Fibroblast of lung (primary cell): ENCODE data around the gene TTC3.

Experiments
- CTCF ChIP-seq, 2 donors: IDR thresholded peaks in 1 of 2; conservative IDR thresholded peaks in 1 of 2; 1 replicate in 1 of 2; 2 replicates in 1 of 2; pipeline ENCODE4 v1.5.1; 2011 to 2012; ENCODE audit warnings: low read length in 2 of 2, control low read depth in 1 of 2, inconsistent platforms in 1 of 2, low read depth in 1 of 2, mild to moderate bottlenecking in 1 of 2
- EZH2 ChIP-seq: IDR thresholded peaks from 2 replicates; pipeline ENCODE4 v1.5.1; 2012; ENCODE audit warnings: low read length, control low read depth, mild to moderate bottlenecking; ENCODE audit errors: missing control alignments

- TF ChIP-seq CTCF (conservative IDR thresholded peaks at IDR 0.05 in 1 of 2, IDR thresholded peaks at IDR 0.05 in 1 of 2; ENCODE audit: low read depth in 1 of 2, low read length in 2 of 2) = no peak
- no peak for TF ChIP-seq EZH2
Observed at GRCh38 chr21:37165586-37165985, 92.5 kb downstream of the TTC3 start.
